NCI-H510A (cell line): ENCODE data around the gene AGPAT2.
A peak's percentile ranks its signal among the peaks of the same experiment; 100 is the strongest.
"Not testable (repeated sequence)": the region's sequence is repeated elsewhere in the genome, so short reads cannot be mapped to it uniquely, and the experiment has no call there.

ENCODE experiments used
- DNase-seq: peaks from one replicate; lab custom pipeline; 2025; lab: John Stamatoyannopoulos, UW

AGPAT2 gene

DNA sequence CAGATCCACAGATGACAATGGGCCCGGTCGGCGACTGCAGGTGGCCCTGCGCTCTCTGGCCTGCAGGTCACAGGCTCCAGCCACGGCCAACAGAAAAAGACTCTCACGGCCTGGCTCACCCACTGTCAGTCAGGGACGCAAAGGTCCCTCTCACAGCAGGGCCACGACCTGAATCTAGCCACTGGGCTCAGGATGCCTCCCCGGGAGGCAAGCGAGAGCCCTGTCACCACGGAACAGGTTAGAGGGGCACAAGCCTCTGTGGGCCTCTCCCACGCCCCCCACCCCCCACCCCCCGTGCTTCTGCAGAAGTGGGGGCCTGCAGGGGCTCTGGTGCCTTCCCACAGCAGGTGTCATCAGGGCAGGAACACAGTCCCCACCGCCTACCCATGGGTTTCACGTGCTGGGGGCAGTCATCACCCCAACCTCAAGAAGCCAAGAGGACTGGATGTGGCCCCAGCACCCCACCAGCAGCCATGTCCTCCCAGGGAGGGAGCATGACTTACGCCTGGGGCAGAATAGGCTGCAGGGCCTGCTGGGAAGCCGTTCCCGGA lies 41.8 kb downstream of the AGPAT2 start:
- no peak for DNase-seq

DNA sequence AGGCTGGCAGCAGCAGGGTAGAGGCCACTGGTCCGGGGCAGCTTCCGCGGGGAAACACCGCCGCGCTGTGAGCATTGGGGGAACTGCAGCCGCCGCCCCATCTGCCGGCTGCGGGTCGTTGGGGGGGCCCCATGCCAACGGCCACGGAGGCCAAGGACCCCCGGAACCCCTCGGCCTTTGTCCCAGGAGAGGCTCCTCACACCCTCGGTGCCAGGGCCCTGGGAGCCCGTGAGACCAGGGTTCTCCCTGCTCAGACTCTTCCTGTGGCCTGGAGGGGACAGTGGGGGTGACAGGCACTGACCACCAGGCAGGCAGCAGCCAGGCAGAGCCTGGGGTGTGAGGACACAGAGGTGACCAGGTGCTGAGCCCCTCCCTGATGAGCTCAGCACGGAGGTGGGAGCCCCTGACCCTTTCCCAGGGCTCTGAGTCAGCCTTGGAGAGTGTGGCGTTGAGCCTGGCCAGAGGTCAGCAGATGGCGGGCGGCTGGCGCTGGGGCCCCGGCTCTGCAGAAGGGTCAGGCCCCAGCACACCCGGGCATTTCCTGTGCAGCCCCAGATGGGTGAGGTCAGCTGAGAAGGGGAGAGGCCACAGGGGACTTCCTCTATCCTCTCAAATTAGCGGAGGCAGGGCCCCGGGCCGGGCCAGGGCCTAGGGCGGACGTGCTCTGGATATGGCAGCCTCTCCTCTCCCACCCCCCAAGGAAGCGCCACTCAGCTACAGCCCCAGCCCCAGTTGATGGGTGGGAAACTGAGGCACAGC lies 42.5 kb downstream of the AGPAT2 start:
- peak; percentile 64 for DNase-seq

DNA sequence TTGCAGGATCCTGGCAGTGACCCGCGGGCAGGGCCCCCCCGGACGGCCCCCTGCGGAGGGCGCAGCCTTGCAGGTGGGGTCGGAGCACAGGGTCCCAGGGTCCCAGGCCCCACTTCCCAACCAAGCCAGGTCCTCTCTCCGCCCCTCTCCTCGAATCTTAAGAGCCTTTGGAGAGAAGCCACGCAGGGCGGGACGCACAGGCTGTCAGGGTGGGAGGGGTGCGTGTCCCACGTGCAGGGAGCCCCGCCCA lies 43.0 kb downstream of the AGPAT2 start:
- no peak for DNase-seq

DNA sequence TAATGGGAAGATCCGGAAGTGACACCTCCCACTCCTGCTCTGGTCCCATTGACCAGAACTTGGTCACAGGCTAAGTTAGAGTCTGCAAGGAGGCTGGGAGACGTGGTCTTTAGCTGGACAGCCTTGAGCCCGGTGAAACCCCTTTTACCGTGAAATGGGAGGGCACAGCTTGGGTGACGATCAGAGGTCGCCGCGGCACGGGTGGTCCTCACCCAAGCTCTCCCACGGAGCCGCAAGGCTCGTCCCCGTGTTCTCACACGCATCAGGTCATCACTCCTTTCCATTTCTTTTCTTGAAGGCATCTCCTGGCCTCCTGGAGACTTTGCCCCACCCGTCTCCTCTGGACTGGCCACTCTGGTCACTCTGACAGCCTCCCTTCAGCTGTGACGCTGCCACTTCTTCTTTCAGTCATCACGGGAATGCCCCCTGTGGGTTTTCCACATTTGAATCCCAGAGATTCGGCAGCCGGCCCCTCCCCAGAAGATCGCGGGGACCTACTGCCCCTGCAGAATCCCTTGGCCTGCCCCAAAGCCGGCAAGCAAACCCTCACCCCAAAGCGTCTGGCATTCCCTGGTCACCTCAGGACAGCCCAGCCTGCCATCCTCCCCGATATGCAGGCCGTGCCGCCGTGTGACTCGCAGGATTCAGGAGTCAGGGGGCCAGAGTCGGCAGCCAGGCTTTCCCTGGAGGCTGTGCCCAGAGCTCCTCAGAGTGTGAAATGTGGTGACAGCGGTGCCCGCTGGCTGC lies 43.5 kb downstream of the AGPAT2 start:
- no peak for DNase-seq

DNA sequence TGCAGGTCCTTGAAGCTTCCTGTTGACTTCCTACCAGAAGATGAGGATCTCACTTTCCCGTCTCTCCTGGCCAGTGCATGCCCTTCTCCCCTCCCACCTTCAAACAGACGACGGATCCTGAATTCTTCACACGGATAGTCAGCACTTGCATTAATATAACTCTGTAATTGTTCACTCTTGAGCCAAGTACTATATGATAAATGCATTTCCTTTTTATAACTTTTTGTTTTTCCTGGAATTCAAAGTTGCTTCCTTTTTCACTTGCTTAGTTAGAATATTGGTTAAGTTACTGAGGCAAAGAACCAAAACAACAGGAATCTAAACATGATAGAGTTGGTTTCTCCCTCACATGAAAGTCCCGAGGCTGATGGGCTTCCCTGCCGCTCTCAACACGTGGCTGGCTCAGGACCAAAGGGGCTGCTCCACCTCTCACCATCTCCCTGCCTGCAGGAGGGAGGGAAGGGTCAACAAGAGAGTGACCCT lies 44.8 kb downstream of the AGPAT2 start:
- DNase-seq: no peak

DNA sequence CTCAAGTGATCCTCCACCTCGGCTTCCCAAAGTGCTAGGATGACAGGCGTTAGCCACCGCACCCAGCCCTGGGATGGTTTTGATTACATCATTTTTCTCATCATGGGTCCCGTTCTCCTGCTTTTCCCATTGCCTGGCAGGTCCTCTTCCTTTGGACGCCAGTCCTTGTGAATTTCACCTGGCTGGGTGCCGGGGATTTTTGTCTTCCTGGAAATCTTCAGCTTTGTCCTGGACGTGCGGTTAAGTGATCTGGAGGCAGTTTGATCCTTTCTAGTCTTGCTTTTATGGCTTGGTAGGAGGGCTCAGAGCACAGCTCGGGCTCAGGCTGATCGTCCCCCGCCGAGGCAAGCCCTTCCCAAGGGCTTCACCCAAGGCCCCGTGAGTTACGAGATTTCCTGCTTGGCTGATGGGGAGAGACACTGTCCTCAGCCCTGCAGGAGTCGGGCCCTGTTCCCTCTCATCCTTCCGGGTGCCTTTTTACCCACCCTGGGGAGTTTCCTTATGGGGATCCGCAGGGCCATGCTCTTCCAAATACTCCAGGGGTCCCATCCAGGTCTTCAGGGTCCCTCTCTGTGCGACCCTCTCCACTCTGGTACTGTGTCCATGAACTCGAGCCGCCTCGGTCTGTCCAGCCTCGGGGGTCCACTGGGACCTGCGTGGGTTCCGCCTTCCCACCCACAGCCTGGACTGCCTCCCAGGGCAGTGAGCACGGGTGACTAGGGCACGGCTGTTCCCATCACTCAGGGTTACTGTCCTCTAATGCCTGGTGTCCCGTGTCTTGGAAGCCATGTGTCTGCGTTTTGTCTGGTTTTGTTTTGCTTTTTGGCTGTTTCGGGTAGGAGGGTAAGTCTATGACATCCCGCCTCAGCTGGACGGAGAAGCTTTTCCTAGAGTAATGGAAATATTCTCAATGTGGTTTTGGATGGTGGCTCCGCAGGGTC lies 46.8 kb downstream of the AGPAT2 start:
- DNase-seq: no peak

DNA sequence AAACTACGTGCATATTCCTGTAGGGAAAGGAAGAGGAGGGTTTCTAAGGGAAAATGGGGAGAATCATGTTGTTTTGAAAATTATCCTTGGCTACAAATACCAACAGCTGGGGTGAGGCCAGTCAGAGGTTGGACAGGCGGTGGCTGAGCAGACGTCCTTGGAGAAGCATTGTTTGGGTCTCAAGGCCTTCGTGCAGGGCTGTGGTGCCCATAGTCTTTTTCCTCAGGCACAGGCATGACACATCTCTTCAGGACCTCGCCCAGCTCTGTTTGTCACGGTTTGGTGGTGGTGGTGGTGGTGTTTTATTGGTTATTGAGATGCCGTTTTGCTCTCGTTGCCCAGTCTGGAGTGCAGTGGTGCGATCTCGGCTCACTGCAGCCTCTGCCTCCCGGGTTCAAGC lies 52.4 kb downstream of the AGPAT2 start:
- DNase-seq: no peak

DNA sequence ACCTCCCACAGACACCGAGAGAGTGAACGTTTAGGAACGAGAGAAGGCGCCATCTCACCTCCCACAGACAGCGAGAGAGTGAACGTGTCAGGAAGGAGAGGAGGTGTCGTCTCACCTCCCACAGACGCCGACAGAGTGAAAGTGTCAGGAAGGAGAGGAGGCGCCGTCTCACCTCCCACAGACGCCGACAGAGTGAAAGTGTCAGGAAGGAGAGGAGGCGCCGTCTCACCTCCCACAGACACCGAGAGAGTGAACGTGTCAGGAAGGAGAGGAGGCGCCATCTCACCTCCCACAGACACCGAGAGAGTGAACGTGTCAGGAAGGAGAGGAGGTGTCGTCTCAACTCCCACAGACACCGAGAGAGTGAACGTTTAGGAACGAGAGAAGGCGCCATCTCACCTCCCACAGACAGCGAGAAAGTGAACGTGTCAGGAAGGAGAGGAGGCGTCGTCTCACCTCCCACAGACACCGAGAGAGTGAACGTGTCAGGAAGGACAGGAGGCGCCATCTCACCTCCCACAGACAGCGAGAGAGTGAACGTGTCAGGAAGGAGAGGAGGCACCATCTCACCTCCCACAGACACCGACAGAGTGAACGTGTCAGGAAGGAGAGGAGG lies 54.7 kb downstream of the AGPAT2 start:
- DNase-seq: not testable (repeated sequence)

DNA sequence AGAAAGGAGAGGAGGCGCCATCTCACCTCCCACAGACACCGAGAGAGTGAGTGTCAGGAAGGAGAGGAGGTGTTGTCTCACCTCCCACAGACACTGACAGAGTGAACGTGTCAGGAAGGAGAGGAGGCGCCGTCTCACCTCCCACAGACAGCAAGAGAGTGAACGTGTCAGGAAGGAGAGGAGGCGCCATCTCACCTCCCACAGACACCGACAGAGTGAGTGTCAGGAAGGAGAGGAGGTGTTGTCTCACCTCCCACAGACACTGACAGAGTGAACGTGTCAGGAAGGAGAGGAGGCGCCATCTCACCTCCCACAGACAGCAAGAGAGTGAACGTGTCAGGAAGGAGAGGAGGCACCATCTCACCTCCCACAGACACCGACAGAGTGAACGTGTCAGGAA lies 55.2 kb downstream of the AGPAT2 start:
- not testable (repeated sequence) for DNase-seq

DNA sequence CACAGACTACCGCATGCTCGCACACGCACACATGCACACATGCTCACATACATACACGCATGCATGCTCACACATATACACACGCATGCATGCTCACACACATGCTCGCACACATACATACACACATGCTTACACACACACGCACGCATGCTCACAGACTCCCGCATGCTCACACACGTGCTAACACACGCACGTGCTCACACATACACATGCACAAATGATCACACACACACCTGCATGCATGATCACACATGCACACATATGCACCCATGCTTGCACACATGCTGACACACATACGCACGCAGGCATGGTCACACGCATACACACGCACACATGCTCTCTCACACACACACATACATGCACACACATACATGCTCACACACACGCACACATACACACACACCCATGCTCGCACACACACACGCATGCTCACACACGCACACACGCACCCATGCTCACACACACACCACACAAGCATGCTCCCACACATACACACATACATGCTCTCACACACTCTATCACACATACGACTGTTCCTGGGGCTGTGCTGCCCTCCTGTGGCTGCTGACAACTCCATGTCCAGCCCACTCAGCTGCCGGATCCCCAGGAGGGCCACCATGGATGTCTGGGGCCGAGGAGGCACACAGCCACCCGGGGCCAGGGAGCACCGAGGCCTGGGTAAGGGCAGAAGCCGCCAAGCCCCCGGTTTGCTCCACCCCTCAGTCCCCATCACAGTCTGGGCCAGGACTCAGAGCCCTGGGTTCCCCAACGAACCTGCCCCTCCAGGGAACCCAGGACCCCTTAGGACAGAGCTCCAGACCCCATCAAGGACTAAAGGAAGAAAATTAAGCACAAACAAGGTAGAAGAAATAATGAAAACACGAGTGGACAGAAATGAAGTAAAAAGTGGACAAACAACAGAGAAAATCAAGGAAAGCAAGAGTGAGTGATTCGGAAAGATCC lies 55.9 kb downstream of the AGPAT2 start:
- DNase-seq: no peak

DNA sequence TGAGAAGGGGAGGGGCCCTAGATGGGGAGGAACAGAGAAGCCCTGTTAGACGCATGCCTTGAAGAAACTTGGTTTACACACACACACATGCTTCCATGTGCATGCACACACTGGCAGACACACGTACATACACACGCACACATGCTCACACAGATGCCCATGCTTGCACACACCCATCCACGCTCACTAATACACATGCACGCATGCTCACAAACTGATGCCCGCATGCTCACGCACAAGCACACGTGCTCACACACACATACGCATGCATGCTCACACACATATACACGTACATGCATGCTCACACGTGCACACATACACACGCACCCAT lies 56.6 kb downstream of the AGPAT2 start:
- DNase-seq: no peak

DNA sequence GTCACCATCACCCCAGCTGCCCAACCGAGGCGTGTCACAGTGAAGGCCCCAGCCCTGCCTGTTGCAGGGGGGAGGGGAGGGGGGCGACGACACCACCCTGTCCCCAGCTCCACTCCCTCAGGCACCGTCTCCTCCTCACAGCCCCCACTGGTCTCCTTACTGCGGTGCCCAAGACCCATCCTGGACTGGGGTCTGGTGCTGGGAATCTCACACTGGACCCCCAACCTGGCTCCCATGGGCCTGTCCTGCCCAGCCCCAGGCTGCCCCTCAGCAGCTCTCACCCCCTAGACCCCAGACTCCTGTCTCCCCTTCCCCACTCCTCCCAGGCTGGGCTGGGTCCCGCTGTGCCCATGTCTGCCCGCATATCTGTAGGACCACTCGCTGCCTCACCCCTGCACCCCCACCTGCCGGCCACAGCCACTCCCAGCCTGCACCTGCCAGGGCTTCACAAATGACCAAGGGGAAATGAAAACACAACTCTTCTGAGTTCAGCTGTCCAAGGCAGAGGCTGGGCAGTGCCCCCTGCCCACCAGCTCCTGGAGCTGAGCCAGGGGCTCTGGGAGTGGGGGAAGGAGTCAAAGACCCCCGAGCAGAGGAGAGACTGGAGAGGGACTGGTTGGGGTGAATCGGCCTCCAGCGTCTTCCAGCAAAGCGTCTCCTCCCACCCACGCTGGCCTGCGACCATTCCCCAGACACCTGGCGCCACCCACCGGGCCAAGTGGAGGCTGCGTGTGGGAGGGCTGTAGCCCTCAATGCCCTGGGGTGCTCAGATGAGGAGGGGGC lies 57.2 kb downstream of the AGPAT2 start:
- no peak for DNase-seq

DNA sequence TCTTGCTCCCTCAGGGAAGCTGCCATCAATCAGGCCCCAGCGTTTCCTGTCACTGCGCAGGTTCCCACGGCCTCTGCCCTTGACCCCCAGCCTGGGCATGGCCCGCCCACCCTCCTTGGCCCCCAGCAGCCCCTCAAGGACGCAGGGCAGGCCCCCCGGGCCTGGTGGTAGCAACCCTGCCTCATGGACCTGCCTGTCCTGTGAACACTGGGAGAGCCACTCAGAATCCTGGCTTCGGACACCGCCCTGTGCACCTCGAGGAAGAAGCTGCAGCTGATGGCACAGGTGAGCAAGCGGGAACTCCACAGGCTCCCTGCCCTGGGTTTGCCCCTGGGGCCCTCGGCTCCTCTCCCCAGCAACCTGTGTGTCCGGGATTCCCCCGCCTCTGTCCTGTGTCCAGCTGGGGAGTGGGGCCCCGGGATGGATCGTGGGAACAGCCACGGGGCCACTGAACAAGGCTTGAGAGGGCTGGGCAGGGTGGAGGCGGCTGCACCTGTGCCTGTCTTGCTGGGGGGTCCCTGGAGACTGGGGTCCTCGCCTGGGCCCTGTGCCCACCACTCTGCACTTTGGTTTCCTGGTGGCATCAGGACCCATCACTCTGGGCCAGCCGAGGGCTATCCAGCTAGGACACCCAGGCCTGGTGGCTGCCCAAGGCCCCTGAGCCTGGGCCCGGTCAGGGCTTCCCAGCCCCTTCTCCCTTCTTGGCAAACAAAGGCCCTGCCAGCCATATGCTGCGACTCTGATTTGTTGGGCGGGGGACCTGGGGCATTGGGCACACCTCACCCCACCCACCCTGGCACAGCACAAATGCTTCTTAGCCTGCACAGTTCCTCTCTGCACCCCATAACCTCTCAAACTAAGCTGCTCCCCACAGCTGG lies 58.0 kb downstream of the AGPAT2 start:
- no peak for DNase-seq

DNA sequence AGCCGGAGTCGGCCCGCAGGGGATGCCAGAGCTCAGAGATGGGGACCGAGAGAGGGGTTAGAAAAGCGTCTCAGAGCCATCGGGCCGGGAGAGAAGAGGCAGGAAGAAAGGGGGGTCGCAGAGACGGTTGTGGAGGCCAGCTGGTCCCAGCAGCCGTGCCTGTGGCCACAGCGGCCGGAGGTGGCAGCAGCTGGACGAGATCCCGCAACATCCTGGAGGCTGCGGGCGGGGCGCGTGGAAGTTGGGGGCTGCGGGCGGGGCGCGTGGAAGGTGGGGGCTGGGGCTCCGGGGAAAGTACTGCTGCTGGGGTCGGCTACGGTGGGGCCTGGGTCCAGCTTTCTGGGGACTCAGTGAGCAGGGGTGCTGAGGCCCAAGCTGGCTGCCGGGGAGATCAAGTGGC lies 59.0 kb downstream of the AGPAT2 start:
- DNase-seq: no peak

DNA sequence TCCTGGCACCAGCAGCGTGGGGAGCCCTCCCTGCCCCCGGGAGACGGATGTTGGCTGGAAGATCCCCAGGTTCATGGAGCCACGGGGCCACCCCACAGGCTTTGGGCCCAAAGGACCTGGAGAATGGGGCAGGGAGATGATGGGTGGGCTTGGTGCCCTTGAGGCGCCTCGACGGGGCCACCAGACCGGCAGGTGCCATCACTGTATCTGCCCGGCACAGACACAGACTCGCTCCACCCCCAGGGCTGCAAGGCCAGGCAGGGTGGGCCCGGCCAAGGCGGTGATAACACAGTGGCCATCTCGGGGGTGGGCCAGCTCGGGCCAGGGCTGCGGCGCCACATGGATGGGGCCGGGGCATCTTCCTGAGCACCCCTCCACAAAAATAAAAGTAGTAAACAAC lies 59.6 kb downstream of the AGPAT2 start:
- no peak for DNase-seq

DNA sequence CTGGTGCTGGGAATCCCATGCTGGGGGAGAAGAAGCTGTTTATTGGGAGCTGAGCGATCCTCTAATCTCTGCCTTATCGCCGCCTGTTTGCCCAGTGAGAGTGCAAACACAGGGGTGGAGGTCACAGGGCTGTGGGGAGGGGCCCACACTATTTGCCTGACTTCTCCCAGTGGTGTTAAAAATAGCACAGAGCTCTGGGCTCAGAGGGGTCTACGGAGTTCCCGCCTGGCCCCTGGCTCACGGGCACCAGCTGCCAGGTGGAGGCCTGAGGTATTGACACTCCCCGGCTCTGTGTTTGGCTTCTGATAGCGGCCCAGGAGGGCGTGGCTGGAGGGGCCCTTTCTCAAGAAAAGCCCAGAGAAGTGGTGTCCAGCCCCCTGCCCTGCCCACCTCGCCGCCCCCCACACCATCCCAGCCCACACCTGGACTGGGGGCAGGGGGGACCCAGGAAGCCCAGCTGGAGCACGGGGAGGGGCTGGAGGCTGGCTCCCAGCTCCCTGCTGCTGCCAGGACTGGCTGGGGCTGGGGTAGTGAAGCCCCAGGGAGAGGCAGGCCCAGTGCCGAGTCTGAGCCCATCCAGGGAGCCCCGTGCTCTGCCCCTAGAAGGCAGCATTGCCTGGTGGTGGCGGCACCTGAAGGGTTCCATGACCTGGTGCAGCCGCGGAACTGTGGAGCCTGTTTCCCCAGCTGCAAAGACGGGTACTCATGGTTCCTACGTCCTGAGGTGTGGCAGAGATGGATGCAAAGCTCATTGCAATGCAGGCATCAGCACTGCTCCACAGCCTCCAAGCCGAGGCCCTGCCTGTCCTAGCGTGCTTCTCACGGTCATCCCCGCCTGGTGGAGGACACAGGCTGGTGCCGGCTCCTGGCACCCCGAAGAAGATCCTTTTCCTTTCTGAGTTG lies 60.3 kb downstream of the AGPAT2 start:
- DNase-seq: no peak

DNA sequence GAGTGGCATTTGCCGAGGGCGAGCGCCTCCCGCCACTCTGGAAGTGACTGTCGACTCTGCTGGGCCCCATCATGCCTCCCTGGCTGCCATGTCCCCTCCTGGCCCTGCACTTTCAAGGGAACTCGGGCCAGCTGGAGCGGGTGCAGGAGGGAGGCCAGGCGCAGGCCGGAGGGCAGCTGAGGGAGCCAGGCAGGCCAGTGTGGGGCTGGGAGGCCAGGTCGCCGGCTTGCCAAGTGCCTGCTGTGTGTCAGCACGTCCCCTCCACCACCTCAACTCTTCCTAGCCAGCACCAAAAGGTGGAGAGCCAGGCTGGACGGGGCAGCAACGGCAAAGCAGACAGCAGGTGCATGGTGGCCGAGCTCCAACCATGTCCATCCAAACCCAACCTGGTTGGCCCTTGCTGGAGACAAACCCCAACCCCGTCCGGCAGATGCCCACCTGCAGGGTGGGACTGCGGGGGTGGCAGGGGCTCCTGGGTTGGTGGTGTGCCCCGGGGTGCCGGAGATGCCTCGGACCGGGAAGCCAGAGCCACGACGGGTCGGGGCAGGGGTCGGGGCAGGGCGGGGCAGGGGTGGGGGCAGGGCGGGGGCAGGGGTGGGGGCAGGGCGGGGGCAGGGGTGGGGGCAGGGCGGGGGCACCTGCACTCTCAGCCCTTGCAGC lies 61.1 kb downstream of the AGPAT2 start:
- no peak for DNase-seq
